ENCODE measurements around the gene EPHB6.

Gene EPHB6

DNA sequence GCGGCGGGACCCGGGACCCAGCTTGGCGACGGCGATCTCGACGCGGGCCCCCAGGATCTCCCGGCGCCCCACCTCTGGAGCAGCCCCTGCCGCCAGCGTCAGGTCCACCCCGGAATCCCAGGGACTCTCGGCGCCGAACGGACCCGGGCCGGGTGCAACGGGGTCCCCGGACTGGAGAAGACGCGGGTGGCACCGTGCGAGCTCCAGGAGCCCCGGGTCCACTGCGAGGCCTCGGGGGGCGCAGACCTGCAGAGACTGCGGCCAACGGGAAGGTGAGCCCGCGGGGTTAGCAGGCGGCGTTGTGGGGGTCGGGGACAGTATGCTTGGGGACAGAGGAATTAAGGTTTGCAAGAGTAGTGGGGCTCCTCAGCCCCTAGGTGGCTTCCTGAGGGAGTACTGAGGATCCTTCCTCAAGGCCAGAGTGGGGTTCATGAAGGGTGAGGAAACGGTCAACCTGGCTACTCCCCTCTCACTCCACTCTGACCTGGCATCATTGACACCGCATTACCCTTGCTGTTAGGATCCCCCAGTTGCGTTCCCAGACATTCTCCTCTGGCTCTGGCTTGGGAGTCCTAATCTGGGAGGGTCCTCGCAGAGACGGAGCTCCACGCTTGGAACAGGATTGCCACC, 353 bp downstream of the EPHB6 start:
- H3K4me1 ChIP-seq (ENCODE audit: control insufficient read depth, insufficient read depth, low read length), result no peaks in the 10 kb centered on the region
- peaks cover 18% of the 10 kb centered on the region for H3K27me3 ChIP-seq (ENCODE audit: control insufficient read depth, insufficient read depth, low read length, poor library complexity, severe bottlenecking)
- no peaks in the 10 kb centered on the region for H3K36me3 ChIP-seq (ENCODE audit: control insufficient read depth, insufficient read depth, low read length)
- H3K9me3 ChIP-seq (ENCODE audit: control insufficient read depth, low read length), result no peaks in the 10 kb centered on the region
- 7 to 8% methylated on average over 43 of the region's 43 CpGs for WGBS, 2 experiments
- peak overlapping the region; percentile 86 for H3K4me3 ChIP-seq (ENCODE audit: insufficient read depth, low read depth, low read length)
- H3K27ac ChIP-seq (ENCODE audit: insufficient read depth, low read depth, low read length, poor library complexity, severe bottlenecking), result no peak overlapping the region

DNA sequence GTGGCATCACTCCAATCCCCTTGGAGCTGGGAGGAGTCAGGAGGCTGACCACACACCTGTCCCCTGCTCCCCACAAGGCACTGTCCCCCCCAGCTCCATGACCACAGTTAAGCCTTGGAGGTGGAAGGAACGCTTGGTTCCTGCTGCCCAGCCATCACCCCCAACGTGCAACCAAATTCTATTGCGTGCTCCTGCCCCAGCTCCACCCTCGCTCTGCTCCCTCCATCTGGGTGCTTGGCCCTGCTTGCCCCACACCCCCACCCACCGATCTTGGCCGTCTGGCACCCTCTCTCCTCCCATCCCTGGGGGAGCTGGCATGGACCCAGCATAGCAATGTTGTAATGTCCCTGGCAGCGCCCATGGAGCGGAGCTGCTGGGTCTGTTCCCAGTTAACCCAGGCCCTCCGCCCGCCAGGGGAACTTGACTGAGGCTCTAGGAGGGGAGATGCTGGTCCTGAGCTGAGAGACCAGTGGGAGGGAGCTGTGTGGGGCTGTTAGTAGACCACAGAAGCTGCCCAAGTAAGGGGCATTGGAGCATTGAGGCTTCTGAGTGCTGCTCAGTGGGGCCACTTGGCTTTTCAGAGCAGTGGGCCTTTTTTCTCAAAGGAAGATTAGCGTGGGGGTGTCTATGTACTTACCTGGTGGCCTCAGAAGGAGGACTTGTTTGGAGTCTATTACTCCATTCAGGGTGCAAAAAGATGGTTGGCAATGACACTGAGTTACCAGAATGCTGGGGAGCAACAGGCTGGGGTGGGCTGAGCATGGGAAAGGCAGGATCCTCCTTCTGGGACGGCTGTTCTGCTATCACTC, 1.1 kb downstream of the EPHB6 start:
- Histone ChIP-seq H3K4me3 (ENCODE audit: insufficient read depth, low read depth, low read length) (peak overlapping the region; percentile 86), H3K4me1 (ENCODE audit: control insufficient read depth, insufficient read depth, low read length) (no peaks in the 10 kb centered on the region), H3K27me3 (ENCODE audit: control insufficient read depth, insufficient read depth, low read length, poor library complexity, severe bottlenecking) (peaks cover 18% of the 10 kb centered on the region), H3K9me3 (ENCODE audit: control insufficient read depth, low read length) (no peaks in the 10 kb centered on the region), H3K36me3 (ENCODE audit: control insufficient read depth, insufficient read depth, low read length) (no peaks in the 10 kb centered on the region), H3K27ac (ENCODE audit: insufficient read depth, low read depth, low read length, poor library complexity, severe bottlenecking) (no peak overlapping the region)
- 79 to 80% methylated on average over 12 of the region's 12 CpGs for WGBS, 2 experiments

DNA sequence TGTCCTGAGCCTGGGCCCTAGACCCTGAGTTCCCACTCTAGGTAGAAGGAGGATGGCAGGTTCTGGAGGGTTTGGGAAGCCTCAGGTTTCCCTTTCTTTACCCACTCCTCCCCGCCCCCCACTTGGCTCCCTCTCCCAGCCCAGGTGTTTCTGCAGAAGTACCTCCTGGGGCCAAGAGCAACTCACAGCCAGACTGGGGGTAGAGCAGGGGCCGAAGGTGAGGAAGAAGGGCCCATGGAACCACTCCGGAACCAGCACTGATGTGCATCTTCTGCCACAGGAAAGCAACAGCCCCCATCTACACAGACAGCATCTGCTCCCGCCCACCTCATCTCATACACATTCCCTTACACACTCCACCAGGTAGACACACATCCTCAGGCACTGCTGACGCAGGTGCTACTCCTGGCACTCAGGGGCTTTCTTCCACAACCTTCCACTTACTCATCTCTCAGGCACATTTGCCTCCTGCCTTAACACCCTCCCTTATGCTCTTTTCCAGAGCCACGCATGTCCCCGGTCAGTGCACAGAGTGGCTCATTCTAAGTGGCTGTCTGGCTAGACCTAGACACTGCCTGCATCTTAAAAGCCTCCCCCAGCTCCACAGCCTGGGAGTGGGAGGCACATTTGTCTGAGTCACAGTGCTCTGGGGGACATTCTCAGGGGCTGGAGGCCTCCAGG, 1.8 kb downstream of the EPHB6 start:
- H3K4me1 ChIP-seq (ENCODE audit: control insufficient read depth, insufficient read depth, low read length), result no peaks in the 10 kb centered on the region
- 73 to 91% methylated on average over 6 to 7 of the region's 7 CpGs for WGBS, 2 experiments
- no peaks in the 10 kb centered on the region for H3K36me3 ChIP-seq (ENCODE audit: control insufficient read depth, insufficient read depth, low read length)
- H3K27ac ChIP-seq (ENCODE audit: insufficient read depth, low read depth, low read length, poor library complexity, severe bottlenecking), result no peak overlapping the region
- H3K4me3 ChIP-seq (ENCODE audit: insufficient read depth, low read depth, low read length), result no peak overlapping the region
- H3K9me3 ChIP-seq (ENCODE audit: control insufficient read depth, low read length), result no peaks in the 10 kb centered on the region
- peaks cover 18% of the 10 kb centered on the region for H3K27me3 ChIP-seq (ENCODE audit: control insufficient read depth, insufficient read depth, low read length, poor library complexity, severe bottlenecking)

DNA sequence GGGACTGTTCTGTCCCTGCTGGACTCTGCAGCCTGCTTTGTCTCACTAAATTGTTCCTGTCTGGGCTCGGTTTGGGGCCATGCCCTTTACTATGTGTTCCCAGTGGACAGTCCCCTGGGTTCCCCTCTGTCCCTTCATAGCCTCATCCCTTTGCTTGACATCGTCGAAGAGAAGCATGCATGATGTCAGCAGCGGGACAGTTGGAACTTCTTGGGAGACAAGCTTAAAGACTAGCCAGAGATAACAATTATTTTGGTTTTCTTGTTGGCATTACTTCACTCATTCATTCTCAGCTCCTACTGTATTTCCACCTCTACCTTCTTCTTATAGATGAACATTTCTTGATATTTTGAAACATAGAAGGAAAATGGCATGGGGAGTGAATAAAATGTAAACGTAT, 2.7 kb downstream of the EPHB6 start:
- H3K4me1 ChIP-seq (ENCODE audit: control insufficient read depth, insufficient read depth, low read length), result peaks cover 3% of the 10 kb centered on the region
- 85 to 92% methylated on average over 4 to 5 of the region's 5 CpGs for WGBS, 2 experiments
- no peaks in the 10 kb centered on the region for H3K36me3 ChIP-seq (ENCODE audit: control insufficient read depth, insufficient read depth, low read length)
- H3K27me3 ChIP-seq (ENCODE audit: control insufficient read depth, insufficient read depth, low read length, poor library complexity, severe bottlenecking), result peaks cover 18% of the 10 kb centered on the region
- no peak overlapping the region for H3K27ac ChIP-seq (ENCODE audit: insufficient read depth, low read depth, low read length, poor library complexity, severe bottlenecking)
- H3K4me3 ChIP-seq (ENCODE audit: insufficient read depth, low read depth, low read length), result no peak overlapping the region
- H3K9me3 ChIP-seq (ENCODE audit: control insufficient read depth, low read length), result no peaks in the 10 kb centered on the region

- Histone ChIP-seq H3K4me3 (ENCODE audit: insufficient read depth, low read depth, low read length) (no peak overlapping the region), H3K36me3 (ENCODE audit: control insufficient read depth, insufficient read depth, low read length) (no peaks in the 10 kb centered on the region), H3K27ac (ENCODE audit: insufficient read depth, low read depth, low read length, poor library complexity, severe bottlenecking) (no peak overlapping the region), H3K9me3 (ENCODE audit: control insufficient read depth, low read length) (no peaks in the 10 kb centered on the region), H3K27me3 (ENCODE audit: control insufficient read depth, insufficient read depth, low read length, poor library complexity, severe bottlenecking) (peaks cover 18% of the 10 kb centered on the region), H3K4me1 (ENCODE audit: control insufficient read depth, insufficient read depth, low read length) (peaks cover 4% of the 10 kb centered on the region)
These were observed 4.5 kb downstream of the EPHB6 start for GRCh38 chr7:142859411-142859810.

- no peaks in the 10 kb centered on the region for H3K36me3 ChIP-seq (ENCODE audit: control insufficient read depth, insufficient read depth, low read length)
- no peaks in the 10 kb centered on the region for H3K9me3 ChIP-seq (ENCODE audit: control insufficient read depth, low read length)
- no peak overlapping the region for H3K4me3 ChIP-seq (ENCODE audit: insufficient read depth, low read depth, low read length)
- WGBS, 2 experiments, result 93 to 95% methylated on average over 5 of the region's 5 CpGs
- peaks cover 4% of the 10 kb centered on the region for H3K4me1 ChIP-seq (ENCODE audit: control insufficient read depth, insufficient read depth, low read length)
- H3K27me3 ChIP-seq (ENCODE audit: control insufficient read depth, insufficient read depth, low read length, poor library complexity, severe bottlenecking), result peaks cover 18% of the 10 kb centered on the region
- H3K27ac ChIP-seq (ENCODE audit: insufficient read depth, low read depth, low read length, poor library complexity, severe bottlenecking), result no peak overlapping the region
These were observed 5.0 kb downstream of the EPHB6 start for GRCh38 chr7:142859829-142860228.

GRCh38 chr7:142860968-142861367, 6.1 kb downstream of the EPHB6 start:
- Histone ChIP-seq H3K27me3 (ENCODE audit: control insufficient read depth, insufficient read depth, low read length, poor library complexity, severe bottlenecking) (peaks cover 6% of the 10 kb centered on the region), H3K9me3 (ENCODE audit: control insufficient read depth, low read length) (no peaks in the 10 kb centered on the region), H3K4me1 (ENCODE audit: control insufficient read depth, insufficient read depth, low read length) (peaks cover 4% of the 10 kb centered on the region), H3K4me3 (ENCODE audit: insufficient read depth, low read depth, low read length) (no peak overlapping the region), H3K27ac (ENCODE audit: insufficient read depth, low read depth, low read length, poor library complexity, severe bottlenecking) (no peak overlapping the region), H3K36me3 (ENCODE audit: control insufficient read depth, insufficient read depth, low read length) (no peaks in the 10 kb centered on the region)
- WGBS, 2 experiments, result 85 to 90% methylated on average over 3 of the region's 3 CpGs

DNA sequence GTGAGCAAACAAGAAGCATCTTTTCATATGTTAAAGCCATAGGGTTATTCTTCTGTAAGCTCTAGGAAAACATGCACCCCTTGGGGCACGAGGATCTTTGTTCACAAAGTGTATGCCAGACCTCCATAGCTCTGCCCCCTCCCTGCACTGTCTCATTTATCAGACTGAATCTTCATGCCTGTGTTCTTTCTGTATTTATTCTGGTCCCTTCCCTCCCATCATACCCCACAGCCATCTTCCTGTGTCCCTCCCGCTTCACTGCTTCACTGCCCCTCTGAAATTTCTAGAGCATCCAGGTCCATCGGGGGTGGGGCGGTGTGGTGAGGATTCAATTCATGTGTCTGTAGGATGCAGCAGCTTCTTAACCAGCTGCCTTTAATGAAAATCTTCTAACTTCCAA, 7.5 kb downstream of the EPHB6 start:
- WGBS, 2 experiments, result 47 to 78% methylated on average over 1 to 4 of the region's 4 CpGs
- H3K4me1 ChIP-seq (ENCODE audit: control insufficient read depth, insufficient read depth, low read length), result peaks cover 4% of the 10 kb centered on the region
- no peak overlapping the region for H3K27ac ChIP-seq (ENCODE audit: insufficient read depth, low read depth, low read length, poor library complexity, severe bottlenecking)
- H3K9me3 ChIP-seq (ENCODE audit: control insufficient read depth, low read length), result no peaks in the 10 kb centered on the region
- H3K36me3 ChIP-seq (ENCODE audit: control insufficient read depth, insufficient read depth, low read length), result no peaks in the 10 kb centered on the region
- H3K27me3 ChIP-seq (ENCODE audit: control insufficient read depth, insufficient read depth, low read length, poor library complexity, severe bottlenecking), result no peaks in the 10 kb centered on the region
- no peak overlapping the region for H3K4me3 ChIP-seq (ENCODE audit: insufficient read depth, low read depth, low read length)

DNA sequence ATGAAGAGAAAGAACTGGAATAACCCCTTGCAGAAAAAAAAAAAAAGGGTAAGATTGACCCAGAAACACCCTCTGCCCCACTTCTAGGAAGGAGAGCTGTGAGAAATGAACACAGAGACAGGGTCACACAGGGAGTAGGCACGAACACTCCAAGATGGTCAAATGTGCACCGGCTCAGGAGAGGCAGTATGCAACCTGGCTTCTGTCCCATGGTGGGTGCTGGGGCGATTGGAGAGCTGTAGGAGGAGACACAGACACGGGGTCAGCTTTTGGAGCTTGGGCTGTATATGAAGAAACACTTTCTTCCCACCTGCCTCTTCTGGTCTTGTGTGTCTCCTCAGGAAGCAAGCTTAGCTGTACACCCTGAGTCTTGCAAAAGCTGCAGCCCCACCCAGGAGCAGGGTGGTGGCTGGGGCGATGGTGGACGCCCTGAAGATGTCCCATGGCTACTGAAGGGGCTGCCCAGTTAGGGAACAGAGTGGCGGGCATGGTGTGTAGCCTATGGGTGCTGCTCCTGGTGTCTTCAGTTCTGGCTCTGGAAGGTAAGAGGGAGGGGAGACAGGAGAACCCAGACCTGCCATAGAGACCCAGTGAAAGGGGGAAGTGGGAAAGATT, 8.0 kb downstream of the EPHB6 start:
- Histone ChIP-seq H3K4me1 (ENCODE audit: control insufficient read depth, insufficient read depth, low read length) (peaks cover 4% of the 10 kb centered on the region), H3K36me3 (ENCODE audit: control insufficient read depth, insufficient read depth, low read length) (no peaks in the 10 kb centered on the region), H3K4me3 (ENCODE audit: insufficient read depth, low read depth, low read length) (no peak overlapping the region), H3K27ac (ENCODE audit: insufficient read depth, low read depth, low read length, poor library complexity, severe bottlenecking) (no peak overlapping the region), H3K27me3 (ENCODE audit: control insufficient read depth, insufficient read depth, low read length, poor library complexity, severe bottlenecking) (no peaks in the 10 kb centered on the region), H3K9me3 (ENCODE audit: control insufficient read depth, low read length) (no peaks in the 10 kb centered on the region)
- WGBS, 2 experiments, result 90 to 93% methylated on average over 7 of the region's 7 CpGs

Data from ectodermal cell (in vitro differentiated cells).